ENCODE measurements around the gene RASGEF1C.
A peak's percentile ranks its signal among the peaks of the same experiment; 100 is the strongest.

RASGEF1C gene

DNA sequence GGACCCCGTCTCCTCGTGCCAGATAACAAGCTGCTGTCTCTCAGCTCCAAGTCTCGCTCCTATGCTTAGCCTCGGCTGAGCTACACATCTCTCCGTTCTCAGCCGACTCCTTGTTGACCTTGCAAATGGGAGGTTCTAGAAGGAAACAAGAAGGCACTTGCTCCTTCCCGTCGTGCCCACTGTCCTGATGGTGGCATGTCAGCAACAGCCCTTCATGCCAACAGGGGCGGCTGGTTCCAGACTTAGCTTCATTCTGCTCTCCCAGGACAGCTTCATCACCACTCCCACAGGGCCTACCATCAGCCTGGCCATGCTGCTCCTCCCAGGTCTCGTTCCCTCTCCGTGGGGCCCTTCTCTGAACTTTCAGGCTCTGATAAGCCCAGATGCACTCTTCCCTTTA lies 13.0 kb upstream of the RASGEF1C start:
- H3K27me3 ChIP-seq (ENCODE audit: control insufficient read depth in 1 of 2, insufficient read depth in 2 of 2, low read length in 2 of 2) = no peaks in the 10 kb centered on the region
- H3K4me1 ChIP-seq (ENCODE audit: insufficient read depth, low read length) = no peaks in the 10 kb centered on the region
- H3K9ac ChIP-seq (ENCODE audit: low read length) = no peak overlapping the region
- no peak overlapping the region for H3K4me3 ChIP-seq (ENCODE audit: low read depth in 1 of 2, low read length in 2 of 2)
- no peak overlapping the region for H3K27ac ChIP-seq (ENCODE audit: low read depth, low read length)
- peaks cover 15% of the 10 kb centered on the region for H3K9me3 ChIP-seq (ENCODE audit: low read length)
- no peaks in the 10 kb centered on the region for H3K36me3 ChIP-seq (ENCODE audit: insufficient read depth, low read length)

DNA sequence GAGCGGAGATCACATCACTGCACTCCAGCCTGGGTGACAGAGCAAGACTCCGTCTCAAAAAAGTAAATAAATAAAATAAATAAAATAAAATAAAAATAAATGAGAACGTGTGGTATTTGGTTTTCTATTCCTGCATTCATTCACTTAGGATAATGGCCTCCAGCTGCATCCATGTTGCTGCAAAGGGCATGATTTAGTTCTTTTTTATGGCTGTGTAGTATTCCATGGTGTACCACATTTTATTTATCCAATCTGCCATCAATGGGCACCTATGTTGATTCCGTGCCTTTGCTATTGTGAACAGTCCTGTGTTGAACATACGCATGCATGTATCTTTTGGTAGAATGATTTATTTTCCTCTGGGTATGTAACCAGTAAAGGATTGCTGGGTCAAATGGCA lies 8.8 kb upstream of the RASGEF1C start:
- H3K27ac ChIP-seq (ENCODE audit: low read depth, low read length) = no peak overlapping the region
- H3K4me3 ChIP-seq (ENCODE audit: low read depth in 1 of 2, low read length in 2 of 2) = no peak overlapping the region
- H3K4me1 ChIP-seq (ENCODE audit: insufficient read depth, low read length) = peaks cover 8% of the 10 kb centered on the region
- H3K9me3 ChIP-seq (ENCODE audit: low read length) = peaks cover 11% of the 10 kb centered on the region
- no peaks in the 10 kb centered on the region for H3K36me3 ChIP-seq (ENCODE audit: insufficient read depth, low read length)
- H3K27me3 ChIP-seq (ENCODE audit: control insufficient read depth in 1 of 2, insufficient read depth in 2 of 2, low read length in 2 of 2) = no peaks in the 10 kb centered on the region
- no peak overlapping the region for H3K9ac ChIP-seq (ENCODE audit: low read length)

DNA sequence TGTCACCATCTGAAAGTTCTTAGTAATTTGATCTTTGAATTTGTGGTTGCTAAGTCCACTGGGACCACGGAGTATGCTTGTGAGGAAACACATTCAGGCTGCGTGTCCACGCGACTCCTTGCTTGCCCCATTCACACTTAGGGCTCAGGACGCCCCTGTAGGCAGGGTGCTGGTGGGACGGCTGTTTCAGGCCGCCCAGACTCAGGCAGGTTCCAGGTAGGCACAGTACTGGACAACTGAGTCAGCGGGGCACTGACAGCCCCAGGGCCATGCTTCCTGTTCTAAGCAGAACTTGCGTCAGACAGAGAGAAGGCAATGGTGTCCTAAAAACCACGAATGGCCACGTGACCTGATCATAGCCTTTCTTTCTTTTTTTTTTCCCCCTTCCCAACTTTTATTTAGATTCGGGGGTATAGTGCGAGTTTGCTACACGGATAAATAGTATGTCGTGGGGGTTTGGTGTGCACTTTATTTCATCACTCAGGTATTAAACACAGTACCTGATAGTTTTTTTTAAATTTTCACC lies 7.7 kb upstream of the RASGEF1C start:
- H3K9me3 ChIP-seq (ENCODE audit: low read length) = peaks cover 11% of the 10 kb centered on the region
- peaks cover 15% of the 10 kb centered on the region for H3K4me1 ChIP-seq (ENCODE audit: insufficient read depth, low read length)
- no peak overlapping the region for H3K27ac ChIP-seq (ENCODE audit: low read depth, low read length)
- H3K27me3 ChIP-seq (ENCODE audit: control insufficient read depth in 1 of 2, insufficient read depth in 2 of 2, low read length in 2 of 2) = peaks cover 0 to 7% of the 10 kb centered on the region in 2 donors
- no peaks in the 10 kb centered on the region for H3K36me3 ChIP-seq (ENCODE audit: insufficient read depth, low read length)
- no peak overlapping the region for H3K4me3 ChIP-seq (ENCODE audit: low read depth in 1 of 2, low read length in 2 of 2)
- no peak overlapping the region for H3K9ac ChIP-seq (ENCODE audit: low read length)

DNA sequence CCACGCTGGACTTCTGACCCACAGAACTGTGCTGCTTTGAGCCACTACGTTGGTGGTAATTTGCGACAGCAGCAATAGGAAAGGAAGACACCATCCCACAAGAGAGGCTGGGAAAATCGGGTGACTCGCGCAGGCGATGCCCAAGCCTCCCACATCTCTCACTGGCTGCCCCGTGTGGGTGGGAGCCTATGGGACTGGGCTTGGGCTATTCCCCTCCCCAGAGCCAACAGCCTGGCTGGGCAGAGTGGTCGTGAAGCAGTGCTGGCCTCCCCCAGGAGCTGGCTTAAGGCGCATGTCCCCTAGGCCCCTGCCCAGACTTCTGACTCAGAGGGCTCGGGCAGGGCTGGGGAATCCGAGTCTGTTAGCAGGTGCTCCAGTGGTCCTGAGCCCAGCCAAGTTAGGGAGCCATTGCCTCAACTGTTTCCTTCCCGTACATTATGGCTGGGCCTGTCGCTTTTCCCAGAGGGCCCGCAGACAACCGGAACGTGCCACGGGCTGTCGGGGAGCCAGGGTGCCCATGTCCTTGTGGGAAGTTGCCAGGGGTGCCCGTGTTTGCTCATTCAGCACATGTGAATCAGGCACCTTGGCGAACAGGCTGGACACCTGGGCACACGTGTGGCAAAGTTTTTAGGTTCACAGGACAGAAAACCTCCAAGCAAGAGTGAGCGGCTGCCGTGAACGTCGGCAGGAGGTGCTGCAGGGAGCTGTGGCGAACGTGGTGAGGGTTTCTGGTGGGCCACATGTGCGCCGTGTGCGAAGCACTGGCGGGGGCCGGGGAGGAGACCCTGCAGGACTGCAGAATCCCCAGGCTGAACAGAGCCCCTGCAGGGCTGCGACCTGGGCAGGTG lies 7.0 kb upstream of the RASGEF1C start:
- Histone ChIP-seq H3K4me3 (ENCODE audit: low read depth in 1 of 2, low read length in 2 of 2) (no peak overlapping the region), H3K9ac (ENCODE audit: low read length) (no peak overlapping the region), H3K36me3 (ENCODE audit: insufficient read depth, low read length) (no peaks in the 10 kb centered on the region), H3K9me3 (ENCODE audit: low read length) (peaks cover 11% of the 10 kb centered on the region), H3K27me3 (ENCODE audit: control insufficient read depth in 1 of 2, insufficient read depth in 2 of 2, low read length in 2 of 2) (peaks cover 0 to 7% of the 10 kb centered on the region in 2 donors), H3K4me1 (ENCODE audit: insufficient read depth, low read length) (peaks cover 15% of the 10 kb centered on the region), H3K27ac (ENCODE audit: low read depth, low read length) (no peak overlapping the region)

DNA sequence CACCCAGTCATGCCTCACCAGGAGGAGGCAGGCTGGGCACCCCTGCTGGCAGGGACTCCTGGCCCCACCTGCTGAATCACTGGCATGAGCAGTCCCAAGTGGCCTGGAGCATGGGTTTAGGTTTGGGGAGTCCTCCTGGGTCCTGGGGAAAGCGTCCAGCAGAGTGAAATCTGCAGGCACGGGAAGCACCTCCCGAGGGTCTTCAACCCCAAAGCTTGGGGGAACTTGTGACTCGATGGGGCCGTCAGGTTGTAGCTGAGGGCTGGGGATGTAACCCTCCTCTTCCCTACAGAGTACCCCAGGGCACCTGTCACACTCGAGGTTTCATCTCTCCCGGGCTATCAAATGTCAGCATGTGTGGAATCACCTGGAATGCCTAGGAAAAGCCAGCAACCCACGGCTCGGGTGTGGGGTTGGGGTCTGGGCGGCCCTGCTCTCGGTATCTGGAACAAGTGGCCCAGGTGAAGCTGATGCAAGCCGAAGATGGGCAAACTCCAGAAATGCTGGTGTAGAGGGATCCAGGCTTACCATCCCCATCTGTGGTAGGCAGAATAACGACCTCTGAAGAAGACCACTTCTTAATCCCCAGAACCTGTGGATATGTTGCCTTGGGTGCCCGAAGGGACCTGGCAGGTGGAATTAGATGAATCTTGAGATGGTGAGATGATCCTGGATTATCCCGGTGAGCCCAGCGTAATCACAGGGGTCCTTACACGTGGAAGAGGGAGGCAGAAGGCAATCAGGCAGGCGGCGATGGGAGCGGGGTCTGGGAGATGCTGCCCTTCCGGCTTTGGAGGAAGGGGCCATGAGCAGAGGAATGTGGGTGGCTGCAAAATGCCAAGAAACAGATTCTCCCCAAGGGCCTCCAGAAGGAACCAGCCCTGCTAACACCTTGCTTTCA lies 6.1 kb upstream of the RASGEF1C start:
- Histone ChIP-seq H3K4me3 (ENCODE audit: low read depth in 1 of 2, low read length in 2 of 2) (no peak overlapping the region), H3K4me1 (ENCODE audit: insufficient read depth, low read length) (peaks cover 15% of the 10 kb centered on the region), H3K36me3 (ENCODE audit: insufficient read depth, low read length) (no peaks in the 10 kb centered on the region), H3K9ac (ENCODE audit: low read length) (no peak overlapping the region), H3K27ac (ENCODE audit: low read depth, low read length) (no peak overlapping the region), H3K9me3 (ENCODE audit: low read length) (peaks cover 7% of the 10 kb centered on the region), H3K27me3 (ENCODE audit: control insufficient read depth in 1 of 2, insufficient read depth in 2 of 2, low read length in 2 of 2) (peaks cover 0 to 7% of the 10 kb centered on the region in 2 donors)

DNA sequence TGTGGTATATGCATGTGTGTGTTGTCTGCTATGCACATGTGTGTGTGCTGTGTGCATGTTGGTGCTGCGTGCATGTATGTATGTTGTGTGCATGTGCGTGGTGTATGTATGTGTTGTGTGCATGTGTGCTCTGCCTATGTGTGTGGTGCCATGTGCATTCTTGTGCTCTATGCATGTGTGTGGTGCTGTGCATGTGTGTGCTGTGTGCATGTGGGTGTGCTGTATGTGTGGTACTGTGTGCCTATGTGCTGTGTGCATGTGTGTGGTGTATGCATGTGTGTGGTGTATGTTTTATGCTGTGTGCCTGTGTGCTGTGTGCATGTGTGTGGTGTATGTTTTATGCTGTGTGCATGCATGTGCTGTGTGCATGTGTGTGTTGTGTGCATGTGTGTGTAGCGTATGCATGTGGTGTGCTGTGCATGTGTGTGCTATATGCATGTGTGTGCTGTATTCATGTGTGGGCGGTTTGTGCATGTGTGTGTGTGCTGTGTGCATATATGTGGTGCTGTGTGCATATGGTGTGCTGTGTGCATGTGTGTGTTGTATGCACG lies 4.7 kb upstream of the RASGEF1C start:
- Histone ChIP-seq H3K27me3 (ENCODE audit: control insufficient read depth in 1 of 2, insufficient read depth in 2 of 2, low read length in 2 of 2) (peaks cover 0 to 7% of the 10 kb centered on the region in 2 donors), H3K9me3 (ENCODE audit: low read length) (no peaks in the 10 kb centered on the region), H3K4me3 (ENCODE audit: low read depth in 1 of 2, low read length in 2 of 2) (no peak overlapping the region), H3K36me3 (ENCODE audit: insufficient read depth, low read length) (no peaks in the 10 kb centered on the region), H3K4me1 (ENCODE audit: insufficient read depth, low read length) (peaks cover 15% of the 10 kb centered on the region), H3K27ac (ENCODE audit: low read depth, low read length) (no peak overlapping the region), H3K9ac (ENCODE audit: low read length) (no peak overlapping the region)

DNA sequence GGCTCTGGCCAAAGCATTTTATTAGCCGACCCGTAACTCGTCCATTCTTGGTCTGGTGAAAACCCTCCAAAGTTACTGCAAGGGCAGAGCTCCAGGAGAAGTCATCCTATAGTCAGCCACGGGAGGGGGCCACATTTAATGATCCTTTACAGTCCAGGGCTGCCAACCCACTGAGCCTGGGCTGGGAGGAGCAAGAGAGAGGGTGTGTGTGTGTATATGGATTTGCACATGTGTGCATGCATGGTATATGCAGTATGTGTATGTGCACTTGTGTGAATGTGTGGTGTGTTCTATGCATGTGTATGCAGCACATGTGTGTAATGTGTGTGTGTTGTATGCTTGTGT lies 4.2 kb upstream of the RASGEF1C start:
- peaks cover 17% of the 10 kb centered on the region for H3K4me1 ChIP-seq (ENCODE audit: insufficient read depth, low read length)
- H3K4me3 ChIP-seq (ENCODE audit: low read depth in 1 of 2, low read length in 2 of 2) = no peak overlapping the region

DNA sequence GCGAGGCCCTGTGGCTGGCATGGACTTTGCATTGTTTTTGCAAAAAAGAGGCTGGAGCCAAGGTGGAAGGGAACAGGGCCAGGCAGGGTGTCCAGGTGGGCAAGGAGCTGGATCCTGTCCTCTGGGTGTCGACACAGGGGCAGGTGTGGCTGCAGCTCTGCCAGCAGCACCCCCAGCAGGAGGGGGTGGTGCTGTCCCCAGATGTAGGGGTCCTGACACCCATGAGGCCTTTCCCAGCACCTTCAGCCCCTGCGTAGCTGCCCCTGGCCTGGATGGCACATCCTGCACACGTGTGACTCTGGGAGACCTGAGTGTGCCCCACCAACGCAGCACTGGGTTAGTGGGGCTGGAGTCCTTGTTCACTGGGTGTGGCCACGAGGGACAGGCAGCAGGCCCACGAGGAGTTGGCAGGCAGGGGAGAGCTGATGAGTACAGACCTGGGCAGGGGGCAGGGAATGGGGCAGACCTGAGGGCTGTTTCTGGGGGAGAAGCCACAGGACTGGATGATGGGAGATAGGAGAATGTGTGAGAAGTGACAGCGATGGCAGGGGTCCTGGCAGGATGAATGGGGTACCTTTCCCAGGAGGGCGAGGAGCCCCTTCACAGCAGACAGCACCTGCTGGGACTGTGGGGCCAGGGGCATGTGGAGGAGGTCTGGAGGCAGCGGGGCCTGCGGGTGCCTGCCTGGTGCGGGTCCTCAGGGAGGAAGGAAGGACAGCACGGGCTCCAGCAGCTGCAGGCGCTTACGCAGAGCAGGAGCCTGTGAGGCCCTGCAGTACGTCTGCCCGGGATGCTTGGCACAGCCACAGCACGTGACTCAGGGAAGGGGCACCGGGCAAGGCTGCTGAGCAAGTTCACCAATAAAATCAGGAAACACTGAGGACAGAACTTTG lies 3.6 kb upstream of the RASGEF1C start:
- Histone ChIP-seq H3K4me1 (ENCODE audit: insufficient read depth, low read length) (peaks cover 20% of the 10 kb centered on the region), H3K27ac (ENCODE audit: low read depth, low read length) (no peak overlapping the region), H3K27me3 (ENCODE audit: control insufficient read depth in 1 of 2, insufficient read depth in 2 of 2, low read length in 2 of 2) (peaks cover 0 to 17% of the 10 kb centered on the region in 2 donors), H3K9ac (ENCODE audit: low read length) (no peak overlapping the region), H3K36me3 (ENCODE audit: insufficient read depth, low read length) (no peaks in the 10 kb centered on the region), H3K4me3 (ENCODE audit: low read depth in 1 of 2, low read length in 2 of 2) (peak overlapping the region in 1 of 2 donors; percentile 20), H3K9me3 (ENCODE audit: low read length) (no peaks in the 10 kb centered on the region)

More for the DNA sequence above, 4.2 kb upstream of the RASGEF1C start:
- Histone ChIP-seq H3K27me3 (ENCODE audit: control insufficient read depth in 1 of 2, insufficient read depth in 2 of 2, low read length in 2 of 2) (peaks cover 0 to 11% of the 10 kb centered on the region in 2 donors), H3K27ac (ENCODE audit: low read depth, low read length) (no peak overlapping the region), H3K9me3 (ENCODE audit: low read length) (no peaks in the 10 kb centered on the region), H3K9ac (ENCODE audit: low read length) (no peak overlapping the region), H3K36me3 (ENCODE audit: insufficient read depth, low read length) (no peaks in the 10 kb centered on the region)

DNA sequence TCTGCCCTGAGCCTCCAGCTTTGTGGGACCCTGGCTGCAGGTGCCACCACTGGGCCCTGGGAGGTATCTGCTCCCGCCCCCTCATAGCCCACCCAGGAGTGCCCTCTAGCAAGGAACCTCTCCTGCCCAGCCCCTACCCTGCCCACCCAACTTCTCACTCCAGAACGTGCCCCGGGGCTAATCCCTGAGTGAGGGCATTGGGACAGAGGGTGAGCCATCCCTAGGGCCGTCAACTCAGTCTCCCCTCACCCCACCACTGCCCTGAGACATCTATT lies 2.7 kb upstream of the RASGEF1C start:
- H3K9ac ChIP-seq (ENCODE audit: low read length) = no peak overlapping the region
- no peak overlapping the region for H3K27ac ChIP-seq (ENCODE audit: low read depth, low read length)
- H3K4me1 ChIP-seq (ENCODE audit: insufficient read depth, low read length) = peaks cover 20% of the 10 kb centered on the region
- no peaks in the 10 kb centered on the region for H3K36me3 ChIP-seq (ENCODE audit: insufficient read depth, low read length)
- no peaks in the 10 kb centered on the region for H3K9me3 ChIP-seq (ENCODE audit: low read length)
- no peak overlapping the region for H3K4me3 ChIP-seq (ENCODE audit: low read depth in 1 of 2, low read length in 2 of 2)
- peaks cover 0 to 22% of the 10 kb centered on the region in 2 donors for H3K27me3 ChIP-seq (ENCODE audit: control insufficient read depth in 1 of 2, insufficient read depth in 2 of 2, low read length in 2 of 2)

DNA sequence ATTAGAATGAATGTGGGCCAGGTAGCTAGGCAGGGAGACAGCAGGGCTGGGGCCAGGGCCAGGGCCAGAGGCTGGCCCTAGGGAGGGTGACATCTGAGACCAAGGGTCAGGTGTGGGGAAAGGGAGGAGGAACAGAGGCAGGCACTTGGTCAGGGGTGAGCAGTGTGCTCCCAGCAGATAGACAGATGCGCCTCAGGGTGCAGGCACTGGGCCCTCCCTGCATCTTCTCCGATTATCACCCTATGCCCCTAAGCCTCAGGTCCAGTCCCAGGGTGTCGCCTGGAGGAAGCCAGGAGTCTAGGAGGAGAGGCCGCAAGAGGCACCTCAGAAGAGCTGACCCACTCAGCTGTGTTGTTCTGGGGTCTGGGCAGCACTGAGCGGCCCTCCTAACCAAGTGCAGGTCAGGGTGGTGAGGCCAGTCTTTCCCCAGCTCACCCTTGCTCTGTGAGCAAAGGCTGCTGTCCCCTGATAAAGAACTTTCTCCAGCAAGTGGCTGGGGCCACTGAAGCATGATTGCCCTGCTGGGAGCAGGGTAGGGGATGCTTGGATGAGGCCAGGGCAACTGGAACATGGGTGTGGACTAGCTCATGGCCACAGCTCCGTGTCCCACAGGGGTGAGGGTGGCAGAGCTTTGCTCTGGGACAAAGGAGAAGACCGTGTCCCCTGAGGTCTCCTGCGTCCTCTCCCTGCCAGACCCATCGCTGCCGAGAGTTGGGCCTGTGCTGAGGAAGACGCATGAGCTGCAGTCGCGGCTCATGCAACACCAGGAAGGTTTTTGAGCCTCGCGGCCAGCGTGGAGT lies 2.1 kb upstream of the RASGEF1C start:
- no peak overlapping the region for H3K9ac ChIP-seq (ENCODE audit: low read length)
- H3K27me3 ChIP-seq (ENCODE audit: control insufficient read depth in 1 of 2, insufficient read depth in 2 of 2, low read length in 2 of 2) = peaks cover 0 to 22% of the 10 kb centered on the region in 2 donors
- H3K27ac ChIP-seq (ENCODE audit: low read depth, low read length) = no peak overlapping the region
- H3K4me3 ChIP-seq (ENCODE audit: low read depth in 1 of 2, low read length in 2 of 2) = no peak overlapping the region
- H3K9me3 ChIP-seq (ENCODE audit: low read length) = no peaks in the 10 kb centered on the region
- H3K36me3 ChIP-seq (ENCODE audit: insufficient read depth, low read length) = no peaks in the 10 kb centered on the region
- peaks cover 20% of the 10 kb centered on the region for H3K4me1 ChIP-seq (ENCODE audit: insufficient read depth, low read length)
